IPS DF 6.9 (cell line): ENCODE data around the gene RETSAT.
"Not testable (repeated sequence)": the region's sequence is repeated elsewhere in the genome, so short reads cannot be mapped to it uniquely, and the experiment has no call there.

Experiments used
- DNase-seq: peaks from one replicate; pipeline ENCODE4 v3.0.0-alpha.2; 2013; ENCODE audit warnings: low read depth, low spot score
- H3K27ac ChIP-seq: one replicate; pipeline ENCODE4 v1.5.1; 2013; ENCODE audit warnings: low read length, control low read depth
- H3K27me3 ChIP-seq: 2 replicates; pipeline ENCODE4 v1.6.1; 2013; ENCODE audit warnings: mild to moderate bottlenecking, low read length; ENCODE audit not compliant: control insufficient read depth, insufficient read depth
- H3K36me3 ChIP-seq: 2 replicates; pipeline ENCODE4 v1.6.1; 2013; ENCODE audit warnings: low read length; ENCODE audit not compliant: control insufficient read depth, insufficient read depth
- H3K4me1 ChIP-seq: 2 replicates; pipeline ENCODE4 v1.6.1; 2013; ENCODE audit warnings: low read length; ENCODE audit not compliant: control insufficient read depth, insufficient read depth
- H3K4me3 ChIP-seq: 2 replicates; pipeline ENCODE4 v1.5.1; 2013; ENCODE audit warnings: mild to moderate bottlenecking, low read length
- H3K9me3 ChIP-seq: 2 replicates; pipeline ENCODE4 v1.6.1; 2013; ENCODE audit warnings: low read length, inconsistent platforms; ENCODE audit not compliant: control insufficient read depth, insufficient read depth
- WGBS: extraction: QIAGEN DNeasy Blood & Tissue Kit; methylation state at CpG from one replicate; pipeline ENCODE4 v1.1.7; 2013; ENCODE audit warnings: mixed read lengths, missing lambda C conversion rate; ENCODE audit not compliant: insufficient read length, insufficient coverage; 5-methylcytosine and 5-hydroxymethylcytosine counted together

The RETSAT gene

DNA sequence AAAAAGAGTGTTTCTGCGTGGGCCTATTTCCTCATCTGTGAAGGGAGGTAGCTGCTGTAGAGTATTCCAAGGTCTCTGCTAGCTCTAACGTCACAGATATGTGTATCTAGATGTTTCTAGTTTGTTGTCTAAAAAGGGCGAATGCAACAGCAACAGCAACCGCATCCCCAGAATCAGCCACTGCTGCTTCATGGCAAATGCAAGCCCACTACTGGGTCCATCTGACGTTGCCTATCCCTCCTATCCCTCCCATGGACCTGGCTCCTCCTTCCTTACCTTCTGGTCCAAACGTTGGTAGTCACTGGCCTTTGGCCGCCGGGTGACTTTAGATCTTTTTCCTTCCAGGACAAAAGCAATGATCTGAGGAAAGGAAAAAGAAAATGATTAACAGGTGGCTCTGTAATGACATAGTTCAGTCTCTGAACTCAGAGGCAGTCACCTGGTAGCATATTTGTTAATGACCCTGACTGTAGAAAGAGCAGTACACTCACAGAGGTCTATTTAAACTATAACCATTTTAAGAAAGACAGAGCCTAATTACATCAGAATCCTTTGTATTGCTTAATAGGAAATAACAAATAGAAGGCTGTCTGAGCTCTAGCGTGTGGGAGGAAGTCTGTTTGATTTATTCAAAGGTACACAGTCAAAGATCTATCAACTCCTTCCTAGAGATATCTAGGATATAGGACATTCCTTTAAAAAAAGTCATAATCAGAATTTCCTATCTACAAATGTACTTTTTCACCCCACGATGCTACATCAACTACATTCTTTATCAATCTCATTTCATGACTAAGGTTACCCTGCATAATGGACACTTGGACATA lies 29.5 kb downstream of the RETSAT start:
- H3K27me3 ChIP-seq = no peaks in the 10 kb centered on the region
- H3K27ac ChIP-seq = no peak overlapping the region
- DNase-seq = no peak
- WGBS = 100% methylated on average over 1 of the region's 10 CpGs
- H3K4me1 ChIP-seq = no peaks in the 10 kb centered on the region
- H3K36me3 ChIP-seq = peaks cover 7% of the 10 kb centered on the region; the same call in 1 of the 2 replicates
- H3K9me3 ChIP-seq = no peaks in the 10 kb centered on the region
- no peak overlapping the region for H3K4me3 ChIP-seq

- H3K9me3 ChIP-seq, DNase-seq, H3K36me3 ChIP-seq, H3K4me1 ChIP-seq, H3K27ac ChIP-seq, H3K4me3 ChIP-seq, H3K27me3 ChIP-seq: not testable (repeated sequence)
- no CpG with 5 or more reads among the region's 11 CpGs for WGBS
Measured at GRCh38 chr2:85323988-85324367, 30.4 kb downstream of the RETSAT start.

DNA sequence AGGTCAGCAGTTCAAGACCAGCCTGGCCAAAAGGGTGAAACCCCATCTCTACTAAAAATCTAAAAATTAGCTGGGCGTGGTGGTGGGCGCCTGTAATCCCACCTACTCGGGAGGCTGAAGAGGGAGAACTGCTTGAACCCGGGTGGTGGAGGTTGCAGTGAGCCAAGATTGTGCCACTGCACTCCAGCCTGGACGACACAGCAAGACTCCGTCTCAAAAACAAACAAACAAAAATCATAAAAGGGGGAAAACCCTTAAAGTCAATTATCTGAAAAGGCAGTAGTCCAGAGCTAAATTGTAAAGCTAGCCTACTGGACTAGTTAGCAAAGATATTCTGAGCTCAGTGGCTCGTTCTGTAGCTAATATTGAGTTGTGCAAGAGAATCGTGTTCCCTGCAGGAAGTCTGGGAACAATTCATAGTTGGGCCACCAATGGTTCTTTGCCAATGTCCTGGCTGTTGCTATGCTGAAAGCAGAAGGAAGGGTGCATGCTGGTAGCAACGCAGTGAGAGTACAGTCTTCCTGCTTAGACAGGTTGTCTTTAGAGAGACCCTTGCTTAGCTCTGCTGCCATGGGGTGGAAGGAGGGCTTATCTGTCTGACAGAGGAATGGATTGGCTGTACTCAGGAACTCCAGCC lies 30.9 kb downstream of the RETSAT start:
- H3K9me3 ChIP-seq = no peaks in the 10 kb centered on the region
- no peak overlapping the region for H3K4me3 ChIP-seq
- no peak for DNase-seq
- WGBS = no CpG with 5 or more reads among the region's 9 CpGs
- H3K27me3 ChIP-seq = no peaks in the 10 kb centered on the region
- H3K4me1 ChIP-seq = no peaks in the 10 kb centered on the region
- H3K36me3 ChIP-seq = peaks cover 7% of the 10 kb centered on the region; the same call in 1 of the 2 replicates
- H3K27ac ChIP-seq = no peak overlapping the region

DNA sequence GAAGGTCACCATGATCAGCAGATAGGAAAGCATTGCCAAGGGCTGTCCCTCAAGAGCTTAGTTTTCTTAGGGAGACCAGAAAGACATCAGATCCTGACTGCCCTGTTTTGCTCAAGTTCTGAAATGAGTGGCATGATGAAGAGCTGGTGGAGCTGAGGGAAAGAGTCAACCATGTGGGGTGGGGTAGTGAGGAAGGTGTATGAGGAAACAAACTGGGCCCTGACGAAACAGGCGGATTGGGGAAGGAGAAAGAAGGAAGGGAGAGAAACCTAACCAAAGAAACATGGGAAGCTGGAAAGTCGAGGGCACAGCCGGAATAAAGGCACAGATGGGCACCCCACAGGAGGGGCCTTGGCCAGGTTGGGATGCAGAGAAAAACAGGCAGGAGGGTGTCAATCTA lies 34.5 kb downstream of the RETSAT start:
- H3K9me3 ChIP-seq = no peaks in the 10 kb centered on the region
- no peaks in the 10 kb centered on the region for H3K4me1 ChIP-seq
- no peak overlapping the region for H3K27ac ChIP-seq
- no peak for DNase-seq
- WGBS = no CpG with 5 or more reads among the region's 4 CpGs
- no peaks in the 10 kb centered on the region for H3K27me3 ChIP-seq
- no peak overlapping the region for H3K4me3 ChIP-seq
- H3K36me3 ChIP-seq = peaks cover 7% of the 10 kb centered on the region; the same call in 1 of the 2 replicates

GRCh38 chr2:85318222-85319074 lies 35.9 kb downstream of the RETSAT start:
- whole genome bisulfite sequencing = no CpG with 5 or more reads among the region's 11 CpGs
- no peaks in the 10 kb centered on the region for H3K27me3 ChIP-seq
- no peak overlapping the region for H3K27ac ChIP-seq
- no peaks in the 10 kb centered on the region for H3K9me3 ChIP-seq
- H3K4me3 ChIP-seq = no peak overlapping the region
- DNase-seq = no peak
- H3K4me1 ChIP-seq = no peaks in the 10 kb centered on the region
- no peaks in the 10 kb centered on the region; the same call in 1 of the 2 replicates for H3K36me3 ChIP-seq

DNA sequence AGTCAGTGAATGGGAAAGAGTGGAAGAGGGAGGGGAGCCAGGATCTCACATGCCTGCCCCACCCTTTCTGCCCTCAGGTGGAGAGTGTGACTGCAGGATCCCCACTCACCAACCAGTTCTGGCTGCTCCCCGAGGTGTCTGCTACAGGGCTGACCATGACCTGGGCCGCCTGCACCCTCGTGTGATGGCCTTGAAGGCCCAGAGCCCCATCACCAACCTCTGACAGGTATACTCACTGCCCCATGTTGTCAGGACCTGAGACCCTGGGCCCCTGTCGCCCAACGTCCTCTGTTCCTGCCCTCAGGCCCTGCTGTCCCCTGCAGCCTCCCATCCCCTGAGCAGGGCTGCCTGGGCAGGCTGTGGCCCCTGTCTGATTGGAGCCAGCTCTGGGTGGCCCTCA lies 38.4 kb downstream of the RETSAT start:
- WGBS = no CpG with 5 or more reads among the region's 5 CpGs
- not testable (repeated sequence) for H3K27me3 ChIP-seq, H3K9me3 ChIP-seq, H3K4me1 ChIP-seq, H3K4me3 ChIP-seq, DNase-seq, H3K27ac ChIP-seq, H3K36me3 ChIP-seq

DNA sequence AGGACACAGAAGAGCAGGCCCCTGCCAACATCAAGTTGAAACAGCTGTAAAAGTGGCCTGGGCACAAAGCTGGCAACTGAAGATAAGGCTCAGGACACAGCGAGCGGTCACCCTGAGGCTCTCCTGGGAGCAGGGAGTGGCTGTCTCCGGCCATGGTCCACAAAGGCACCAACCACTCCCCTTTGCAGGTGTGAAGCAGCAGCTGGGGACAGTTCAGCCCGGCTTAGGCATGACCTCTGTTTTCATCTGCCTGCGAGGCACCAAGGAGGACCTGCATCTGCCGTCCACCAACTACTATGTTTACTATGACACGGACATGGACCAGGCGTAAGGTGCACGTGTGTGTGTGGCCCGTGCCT lies 39.5 kb downstream of the RETSAT start:
- Histone ChIP-seq H3K27me3 (no peaks in the 10 kb centered on the region), H3K36me3 (no peaks in the 10 kb centered on the region), H3K27ac (no peak overlapping the region), H3K4me1 (no peaks in the 10 kb centered on the region), H3K9me3 (no peaks in the 10 kb centered on the region), H3K4me3 (no peak overlapping the region)
- no CpG with 5 or more reads among the region's 10 CpGs for WGBS
- no peak for DNase-seq

DNA sequence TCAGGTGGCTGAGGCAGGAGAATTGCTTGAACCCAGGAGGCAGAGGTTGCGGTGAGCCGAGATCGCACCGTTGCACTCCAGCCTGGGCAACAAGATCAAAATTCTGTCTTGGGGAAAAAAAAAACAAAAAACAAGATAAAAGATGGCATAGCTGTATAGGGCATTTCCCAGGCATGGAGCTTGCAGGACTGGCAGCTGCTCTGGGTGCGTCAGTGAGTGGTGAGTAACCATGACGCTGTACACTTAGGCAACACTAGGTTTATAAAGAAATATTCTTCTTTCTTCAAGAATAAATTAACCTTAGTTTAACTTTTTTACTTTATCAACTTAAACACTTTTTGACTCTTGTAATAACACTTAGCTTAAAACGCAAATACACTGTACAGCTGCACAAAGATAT lies 41.9 kb downstream of the RETSAT start:
- Histone ChIP-seq H3K4me3 (no peak overlapping the region), H3K27me3 (no peaks in the 10 kb centered on the region), H3K36me3 (peaks cover 11% of the 10 kb centered on the region; the same call in 1 of the 2 replicates), H3K4me1 (0 out of 2 replicates have a peak, but pooled peaks cover 1% of the 10 kb centered on the region), H3K9me3 (no peaks in the 10 kb centered on the region), H3K27ac (no peak overlapping the region)
- 100% methylated on average over 1 of the region's 7 CpGs for WGBS
- no peak for DNase-seq

DNA sequence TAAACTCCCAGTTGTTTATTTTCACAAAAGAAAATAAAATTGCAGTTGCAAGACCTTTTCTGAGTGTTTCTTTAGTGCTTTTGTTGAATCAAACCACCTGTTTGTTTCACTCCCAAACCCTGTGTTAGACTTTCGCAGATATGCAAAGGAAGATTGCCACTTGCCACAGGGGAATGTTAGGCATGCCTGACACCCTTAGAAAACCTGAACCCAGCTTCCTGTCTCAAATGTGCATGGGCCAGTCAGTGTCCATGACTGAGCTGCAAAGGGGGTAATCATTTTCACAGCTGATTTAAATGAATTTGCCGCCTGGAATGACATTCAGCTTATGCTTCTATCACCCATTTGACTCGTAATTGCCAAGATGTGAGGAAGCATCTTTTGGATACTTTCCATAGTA lies 44.0 kb downstream of the RETSAT start:
- Histone ChIP-seq H3K4me3 (no peak overlapping the region), H3K27me3 (no peaks in the 10 kb centered on the region), H3K4me1 (0 out of 2 replicates have a peak, but pooled peaks cover 1% of the 10 kb centered on the region), H3K9me3 (no peaks in the 10 kb centered on the region), H3K27ac (no peak overlapping the region), H3K36me3 (peaks cover 19% of the 10 kb centered on the region)
- no CpG with 5 or more reads among the region's 3 CpGs for WGBS
- DNase-seq = no peak

- Histone ChIP-seq H3K27me3 (no peaks in the 10 kb centered on the region), H3K4me1 (0 out of 2 replicates have a peak, but pooled peaks cover 1% of the 10 kb centered on the region), H3K36me3 (peaks cover 24% of the 10 kb centered on the region), H3K4me3 (no peak overlapping the region), H3K9me3 (no peaks in the 10 kb centered on the region), H3K27ac (no peak overlapping the region)
- no CpG with 5 or more reads among the region's 19 CpGs for WGBS
- no peak for DNase-seq
Measured at GRCh38 chr2:85309699-85310321, 44.5 kb downstream of the RETSAT start.
